ENCODE measurements around the gene RNASEL.
"Not testable (repeated sequence)": the region's sequence is repeated elsewhere in the genome, so short reads cannot be mapped to it uniquely, and the experiment has no call there.

Gene RNASEL

GRCh38 chr1:182556279-182556678, 32.8 kb downstream of the RNASEL start:
- in situ Hi-C loops (cut with MboI; ENCODE audit: low sequenced_read_pairs, unreplicated experiment) = no loop called here

GRCh38 chr1:182555493-182555892, 33.6 kb downstream of the RNASEL start:
- TF ChIP-seq CTCF (IDR thresholded peaks at IDR 0.05; ENCODE audit: borderline replicate concordance, control extremely low read depth, extremely low read depth, insufficient read depth, missing control alignments) = no peak
- no peak for DNase-seq (ENCODE audit: low spot score)
- in situ Hi-C loops (cut with MboI; ENCODE audit: low sequenced_read_pairs, unreplicated experiment) = no loop called here

More at GRCh38 chr1:182556279-182556678, 32.8 kb downstream of the RNASEL start:
- TF ChIP-seq CTCF (IDR thresholded peaks at IDR 0.05; ENCODE audit: borderline replicate concordance, control extremely low read depth, extremely low read depth, insufficient read depth, missing control alignments) = no peak
- DNase-seq (ENCODE audit: low spot score) = no peak

GRCh38 chr1:182552527-182552926, 36.5 kb downstream of the RNASEL start:
- in situ Hi-C loops (cut with MboI; ENCODE audit: low sequenced_read_pairs, unreplicated experiment) = no loop called here
- DNase-seq (ENCODE audit: low spot score) = no peak
- TF ChIP-seq CTCF (IDR thresholded peaks at IDR 0.05; ENCODE audit: borderline replicate concordance, control extremely low read depth, extremely low read depth, insufficient read depth, missing control alignments) = no peak

- in situ Hi-C loops (cut with MboI; ENCODE audit: low sequenced_read_pairs, unreplicated experiment) = no loop called here
- no peak for TF ChIP-seq CTCF (IDR thresholded peaks at IDR 0.05; ENCODE audit: borderline replicate concordance, control extremely low read depth, extremely low read depth, insufficient read depth, missing control alignments)
- no peak for DNase-seq (ENCODE audit: low spot score)
Measured at GRCh38 chr1:182549811-182550210, 39.2 kb downstream of the RNASEL start.

GRCh38 chr1:182549346-182549745, 39.7 kb downstream of the RNASEL start:
- no peak for TF ChIP-seq CTCF (IDR thresholded peaks at IDR 0.05; ENCODE audit: borderline replicate concordance, control extremely low read depth, extremely low read depth, insufficient read depth, missing control alignments)
- no peak for DNase-seq (ENCODE audit: low spot score)
- in situ Hi-C loops (cut with MboI; ENCODE audit: low sequenced_read_pairs, unreplicated experiment) = no loop called here

GRCh38 chr1:182533896-182534295, 55.2 kb downstream of the RNASEL start:
- TF ChIP-seq CTCF (IDR thresholded peaks at IDR 0.05; ENCODE audit: borderline replicate concordance, control extremely low read depth, extremely low read depth, insufficient read depth, missing control alignments) = no peak
- in situ Hi-C loops (cut with MboI; ENCODE audit: low sequenced_read_pairs, unreplicated experiment) = no loop called here
- DNase-seq (ENCODE audit: low spot score) = no peak

GRCh38 chr1:182528206-182528605, 60.9 kb downstream of the RNASEL start:
- in situ Hi-C loops (cut with MboI; ENCODE audit: low sequenced_read_pairs, unreplicated experiment) = not testable (repeated sequence)

More at GRCh38 chr1:182528206-182528605, 60.9 kb downstream of the RNASEL start:
- not testable (repeated sequence) for DNase-seq (ENCODE audit: low spot score)

Data from GM13976 (cell line).